ENCODE results near the gene RAB5B. TPM values are rescaled to one million over a fixed set of nuclear protein-coding genes. Genes with fewer than 3 reads are reported as not detected.

RAB5B gene
- total RNA-seq, 2 experiments from 2014 or later, result 21.6 to 47.2 TPM

GRCh38 chr12:55927588-55928502, 46.0 kb upstream of the RAB5B start, which contains the start of gene PYM1:
Gene PYM1, minus strand, starts transcription at chr12:55927894. Its CDS starts 133 bp downstream, at chr12:55927761.
- Histone ChIP-seq H3K9me2 (ENCODE audit: insufficient read depth, low read length) (no peaks in the 10 kb centered on the region), H2AFZ (ENCODE audit: low read length) (peak within 1 kb of the TSS; percentile 9; the same call in 1 of the 2 replicates), H3K36me3 (ENCODE audit: insufficient read depth, low read length) (peaks cover 30% of the 10 kb centered on the region), H3K9me3 (ENCODE audit: low read length) (no peaks in the 10 kb centered on the region), H3K4me3 (ENCODE audit: low read depth, low read length, poor library complexity, severe bottlenecking) (peak within 1 kb of the TSS; percentile 82), H3K4me2 (ENCODE audit: low read length) (peak within 1 kb of the TSS; percentile 93), H3K27ac (ENCODE audit: low read depth, low read length, poor library complexity, severe bottlenecking) (peak within 1 kb of the TSS; percentile 99), H4K20me1 (ENCODE audit: insufficient read depth, low read length) (peaks cover 2% of the 10 kb centered on the region; the same call in 1 of the 2 replicates), H3K79me2 (ENCODE audit: insufficient read depth, low read depth, low read length) (peaks cover 72% of the 10 kb centered on the region), H3K4me1 (ENCODE audit: insufficient read depth, low read length, poor library complexity, severe bottlenecking) (peaks cover 46% of the 10 kb centered on the region)
- CTCF ChIA-PET (ENCODE audit: unreplicated experiment), result interaction anchor here (1.0 kb wide), 1 partner anchor 101 kb away, joined by 3 read pairs; no protein-coding TSS in a partner anchor
- TSS peak; percentile 68 for BruUV-seq (replicated peaks)
- intact Hi-C loops (cut with micrococcal nuclease; ENCODE audit: unreplicated experiment), result loop anchor here (1.0 to 5.0 kb wide), 7 partner anchors 99 to 759 kb away; partner anchors contain the start of genes DNAJC14, PA2G4, PTGES3 and RPS26
- no peak for TF ChIP-seq EZH2phosphoT487 (IDR thresholded peaks at IDR 0.05; ENCODE audit: borderline replicate concordance, low read depth, low read length)
- TF ChIP-seq, protein P1, sequence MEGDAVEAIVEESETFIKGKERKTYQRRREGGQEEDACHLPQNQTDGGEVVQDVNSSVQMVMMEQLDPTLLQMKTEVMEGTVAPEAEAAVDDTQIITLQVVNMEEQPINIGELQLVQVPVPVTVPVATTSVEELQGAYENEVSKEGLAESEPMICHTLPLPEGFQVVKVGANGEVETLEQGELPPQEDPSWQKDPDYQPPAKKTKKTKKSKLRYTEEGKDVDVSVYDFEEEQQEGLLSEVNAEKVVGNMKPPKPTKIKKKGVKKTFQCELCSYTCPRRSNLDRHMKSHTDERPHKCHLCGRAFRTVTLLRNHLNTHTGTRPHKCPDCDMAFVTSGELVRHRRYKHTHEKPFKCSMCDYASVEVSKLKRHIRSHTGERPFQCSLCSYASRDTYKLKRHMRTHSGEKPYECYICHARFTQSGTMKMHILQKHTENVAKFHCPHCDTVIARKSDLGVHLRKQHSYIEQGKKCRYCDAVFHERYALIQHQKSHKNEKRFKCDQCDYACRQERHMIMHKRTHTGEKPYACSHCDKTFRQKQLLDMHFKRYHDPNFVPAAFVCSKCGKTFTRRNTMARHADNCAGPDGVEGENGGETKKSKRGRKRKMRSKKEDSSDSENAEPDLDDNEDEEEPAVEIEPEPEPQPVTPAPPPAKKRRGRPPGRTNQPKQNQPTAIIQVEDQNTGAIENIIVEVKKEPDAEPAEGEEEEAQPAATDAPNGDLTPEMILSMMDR (conservative IDR thresholded peaks at IDR 0.05; ENCODE audit: low read length), result no peak
- peak; percentile 91 for DNase-seq (ENCODE audit: low spot score)
- POLR2A ChIA-PET, result interaction anchor here (0.6 to 5.0 kb wide), 11 partner anchors 12 to 508 kb away, joined by 3 to 49 read pairs (median 5); partner anchors contain the start of genes DNAJC14, ORMDL2, PA2G4 and RAB5B

- H3K36me3 ChIP-seq (ENCODE audit: insufficient read depth, low read length), result peaks cover 33% of the 10 kb centered on the region
- intact Hi-C loops (cut with micrococcal nuclease; ENCODE audit: unreplicated experiment), result loop anchor here (1.0 to 5.0 kb wide), 5 partner anchors 44 to 758 kb away; partner anchors contain the start of genes PA2G4, PTGES3 and ZC3H10
- peak; percentile 99 for DNase-seq (ENCODE audit: low spot score)
- ChIA-PET CTCF (ENCODE audit: unreplicated experiment) (interaction anchor here (1.1 kb wide), 1 partner anchor 9 kb away, joined by 3 read pairs; no protein-coding TSS in a partner anchor), POLR2A (interaction anchor here (1.2 to 3.7 kb wide), 6 partner anchors 46 to 185 kb away, joined by 5 to 12 read pairs (median 6); partner anchors contain the start of genes ORMDL2 and SARNP)
- H3K4me3 ChIP-seq (ENCODE audit: low read depth, low read length, poor library complexity, severe bottlenecking), result peak overlapping the region; percentile 82
- H4K20me1 ChIP-seq (ENCODE audit: insufficient read depth, low read length), result peaks cover 4% of the 10 kb centered on the region; the same call in 1 of the 2 replicates
- peaks cover 71% of the 10 kb centered on the region for H3K79me2 ChIP-seq (ENCODE audit: insufficient read depth, low read depth, low read length)
- H3K9me3 ChIP-seq (ENCODE audit: low read length), result no peaks in the 10 kb centered on the region
- no peak overlapping the region for H2AFZ ChIP-seq (ENCODE audit: low read length)
- H3K27ac ChIP-seq (ENCODE audit: low read depth, low read length, poor library complexity, severe bottlenecking), result peak overlapping the region; percentile 99
- peak overlapping the region; percentile 93 for H3K4me2 ChIP-seq (ENCODE audit: low read length)
- H3K9me2 ChIP-seq (ENCODE audit: insufficient read depth, low read length), result no peaks in the 10 kb centered on the region
- peaks cover 55% of the 10 kb centered on the region for H3K4me1 ChIP-seq (ENCODE audit: insufficient read depth, low read length, poor library complexity, severe bottlenecking)
- no peak for TF ChIP-seq EZH2phosphoT487 (IDR thresholded peaks at IDR 0.05; ENCODE audit: borderline replicate concordance, low read depth, low read length)
- TF ChIP-seq, protein P1 (conservative IDR thresholded peaks at IDR 0.05; ENCODE audit: low read length), result no peak
- no TSS peak for BruUV-seq (replicated peaks)
These were observed 44.5 kb upstream of the RAB5B start for GRCh38 chr12:55929306-55929791.

Measured in OCI-LY7 (cell line).